MM.1S (cell line): ENCODE measurements around the gene POLH.

Experiments used
- DNase-seq: peaks from one replicate; pipeline ENCODE4 v3.0.0-alpha.2; 2015
- H2AFZ ChIP-seq: fragments of 300-600 bp; sonication (generic); 2 replicates; pipeline ENCODE4 v1.6.0; 2016; ENCODE audit warnings: antibody characterized with exemption, low read length
- H3F3A ChIP-seq: fragments of 300-600 bp; sonication (generic); 2 replicates; pipeline ENCODE4 v1.6.1; 2016; ENCODE audit warnings: mild to moderate bottlenecking, antibody characterized with exemption, low read length, moderate library complexity, mixed read lengths; ENCODE audit not compliant: insufficient read depth
- H3K27ac ChIP-seq: fragments of 300-600 bp; sonication (generic); 2 replicates; pipeline ENCODE4 v1.5.1; 2016; ENCODE audit warnings: mild to moderate bottlenecking, low read length
- H3K27me3 ChIP-seq: fragments of 300-600 bp; sonication (generic); replicated peaks from 2 replicates; pipeline ENCODE4 v1.6.0; 2016; ENCODE audit warnings: low read length; ENCODE audit not compliant: insufficient read depth
- H3K36me3 ChIP-seq: fragments of 300-600 bp; sonication (generic); replicated peaks from 2 replicates; pipeline ENCODE4 v1.6.1; 2016; ENCODE audit warnings: mild to moderate bottlenecking, low read length, mixed read lengths; ENCODE audit not compliant: insufficient read depth
- H3K4me1 ChIP-seq: fragments of 300-600 bp; sonication (generic); 2 replicates; pipeline ENCODE4 v1.6.1; 2016; ENCODE audit warnings: low read length, mixed read lengths
- H3K4me2 ChIP-seq: fragments of 300-600 bp; sonication (generic); 2 replicates; pipeline ENCODE4 v1.6.0; 2016; ENCODE audit warnings: low read depth, low read length
- H3K4me3 ChIP-seq: fragments of 300-600 bp; sonication (generic); 2 replicates; pipeline ENCODE4 v1.5.1; 2016; ENCODE audit warnings: low read length, mixed read lengths
- H3K79me2 ChIP-seq: fragments of 300-600 bp; sonication (generic); 2 replicates; pipeline ENCODE4 v1.6.1; 2016; ENCODE audit warnings: mixed run types, low read length, mixed read lengths
- H3K9ac ChIP-seq: fragments of 300-600 bp; sonication (generic); 2 replicates; pipeline ENCODE4 v1.6.1; 2016; ENCODE audit warnings: low read length, mixed read lengths
- H3K9me2 ChIP-seq: fragments of 300-600 bp; sonication (generic); replicated peaks from 2 replicates; pipeline ENCODE4 v1.6.1; 2016; ENCODE audit warnings: mild to moderate bottlenecking, low read length, mixed read lengths; ENCODE audit not compliant: insufficient read depth
- H3K9me3 ChIP-seq: fragments of 300-600 bp; sonication (generic); replicated peaks from 2 replicates; pipeline ENCODE4 v1.6.1; 2016; ENCODE audit warnings: mild to moderate bottlenecking, low read length, mixed read lengths; ENCODE audit not compliant: insufficient read depth
- H4K20me1 ChIP-seq: fragments of 300-600 bp; sonication (generic); 2 replicates; pipeline ENCODE4 v1.6.1; 2016; ENCODE audit warnings: mild to moderate bottlenecking, low read length, moderate library complexity, mixed read lengths; ENCODE audit not compliant: insufficient read depth
- EZH2 ChIP-seq: fragments of 300-600 bp; sonication (generic); optimal IDR thresholded peaks from 2 replicates; pipeline ENCODE3; 2017; ENCODE audit warnings: low read depth, mild to moderate bottlenecking, antibody characterized with exemption, low read length, mixed read lengths
- EZH2phosphoT487 ChIP-seq: fragments of 300-600 bp; sonication (generic); IDR thresholded peaks from 2 replicates; pipeline ENCODE4 v1.6.1; 2018; ENCODE audit warnings: antibody characterized with exemption, low read length
- TF ChIP-seq, protein P1 (sequence below): fragments of 300-600 bp; sonication (generic); IDR thresholded peaks from 2 replicates; pipeline ENCODE4 v1.5.1; 2016; ENCODE audit warnings: antibody characterized with exemption, low read length, mixed read lengths

Gene POLH

DNA sequence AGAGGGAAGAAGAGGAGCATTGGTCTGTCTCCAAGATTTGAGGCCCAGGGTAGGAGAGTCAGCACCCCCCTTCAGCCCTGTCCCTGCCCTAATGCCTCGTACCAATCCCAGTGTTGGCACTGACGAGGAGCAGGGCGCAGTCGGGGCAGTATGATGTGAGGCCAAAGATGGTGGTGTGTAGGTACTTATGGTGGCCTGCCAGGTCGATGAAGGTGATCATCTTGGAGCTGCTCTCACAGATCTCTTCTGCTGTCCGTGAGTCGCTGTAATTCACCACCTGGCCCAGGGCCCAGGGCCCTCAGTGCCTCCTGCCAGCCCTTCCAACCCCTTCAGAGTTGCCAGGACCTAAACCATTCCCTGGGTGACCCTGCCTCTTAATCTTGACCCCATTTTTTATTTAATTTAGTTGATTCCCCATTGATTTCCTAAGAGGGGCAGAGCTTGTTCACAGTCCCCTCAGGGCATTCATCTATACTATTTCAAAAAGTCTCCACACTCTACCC, 48.9 kb downstream of the POLH start:
- Histone ChIP-seq H3K36me3 (0 out of 2 replicates have a peak, but pooled peaks cover 2% of the 10 kb centered on the region), H3K27ac (no peak overlapping the region), H3K4me3 (no peak overlapping the region), H3K4me2 (no peak overlapping the region), H3K9me3 (no peaks in the 10 kb centered on the region), H3F3A (peaks cover 4% of the 10 kb centered on the region; the same call in 1 of the 2 replicates), H3K27me3 (no peaks in the 10 kb centered on the region), H3K4me1 (peaks cover 9% of the 10 kb centered on the region), H2AFZ (no peak overlapping the region), H3K9ac (no peak overlapping the region), H3K79me2 (peaks cover 25% of the 10 kb centered on the region), H3K9me2 (no peaks in the 10 kb centered on the region), H4K20me1 (no peaks in the 10 kb centered on the region)
- no peak for DNase-seq
- TF ChIP-seq, protein P1, sequence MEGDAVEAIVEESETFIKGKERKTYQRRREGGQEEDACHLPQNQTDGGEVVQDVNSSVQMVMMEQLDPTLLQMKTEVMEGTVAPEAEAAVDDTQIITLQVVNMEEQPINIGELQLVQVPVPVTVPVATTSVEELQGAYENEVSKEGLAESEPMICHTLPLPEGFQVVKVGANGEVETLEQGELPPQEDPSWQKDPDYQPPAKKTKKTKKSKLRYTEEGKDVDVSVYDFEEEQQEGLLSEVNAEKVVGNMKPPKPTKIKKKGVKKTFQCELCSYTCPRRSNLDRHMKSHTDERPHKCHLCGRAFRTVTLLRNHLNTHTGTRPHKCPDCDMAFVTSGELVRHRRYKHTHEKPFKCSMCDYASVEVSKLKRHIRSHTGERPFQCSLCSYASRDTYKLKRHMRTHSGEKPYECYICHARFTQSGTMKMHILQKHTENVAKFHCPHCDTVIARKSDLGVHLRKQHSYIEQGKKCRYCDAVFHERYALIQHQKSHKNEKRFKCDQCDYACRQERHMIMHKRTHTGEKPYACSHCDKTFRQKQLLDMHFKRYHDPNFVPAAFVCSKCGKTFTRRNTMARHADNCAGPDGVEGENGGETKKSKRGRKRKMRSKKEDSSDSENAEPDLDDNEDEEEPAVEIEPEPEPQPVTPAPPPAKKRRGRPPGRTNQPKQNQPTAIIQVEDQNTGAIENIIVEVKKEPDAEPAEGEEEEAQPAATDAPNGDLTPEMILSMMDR: no peak
- TF ChIP-seq EZH2: no peak
- TF ChIP-seq EZH2phosphoT487: no peak

DNA sequence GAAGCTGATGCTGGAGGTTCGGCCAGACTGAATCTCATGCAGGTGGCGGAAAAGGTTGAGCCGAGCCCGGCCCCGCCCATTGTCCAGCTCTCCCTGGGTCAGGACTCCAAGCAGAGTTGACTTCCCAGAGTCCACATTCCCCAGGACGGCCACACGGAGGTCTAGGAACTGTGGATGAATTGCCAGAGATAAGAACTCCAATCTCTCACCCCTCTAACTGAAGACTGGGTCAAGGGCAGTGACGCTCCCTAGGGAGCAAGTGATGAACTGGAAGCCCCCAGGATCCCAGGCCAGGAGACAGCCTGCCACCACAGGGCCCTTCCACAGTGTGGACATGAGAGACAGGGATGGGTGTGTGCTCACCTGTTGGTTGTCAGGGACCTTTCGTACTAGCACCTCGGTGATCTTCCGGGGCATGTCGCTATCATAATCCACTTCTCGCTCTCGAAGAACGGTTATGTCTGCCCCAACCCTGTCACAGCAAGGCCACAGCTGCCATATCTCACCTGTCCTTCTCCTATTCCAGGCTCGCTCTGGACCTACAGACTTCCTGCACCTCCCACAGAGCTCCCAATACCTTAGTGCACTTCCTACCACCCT, 49.5 kb downstream of the POLH start:
- H3K9me2 ChIP-seq: no peaks in the 10 kb centered on the region
- no peaks in the 10 kb centered on the region for H4K20me1 ChIP-seq
- H3K79me2 ChIP-seq: peaks cover 25% of the 10 kb centered on the region
- DNase-seq: no peak
- H3K9ac ChIP-seq: no peak overlapping the region
- 0 out of 2 replicates have a peak, but pooled peaks cover 2% of the 10 kb centered on the region for H3K36me3 ChIP-seq
- peaks cover 12% of the 10 kb centered on the region for H3K4me1 ChIP-seq
- H2AFZ ChIP-seq: no peak overlapping the region
- no peak overlapping the region for H3K27ac ChIP-seq
- H3K4me2 ChIP-seq: no peak overlapping the region
- TF ChIP-seq, protein P1: no peak
- H3F3A ChIP-seq: peaks cover 7% of the 10 kb centered on the region; the same call in 1 of the 2 replicates
- no peaks in the 10 kb centered on the region for H3K9me3 ChIP-seq
- no peaks in the 10 kb centered on the region for H3K27me3 ChIP-seq
- H3K4me3 ChIP-seq: no peak overlapping the region

DNA sequence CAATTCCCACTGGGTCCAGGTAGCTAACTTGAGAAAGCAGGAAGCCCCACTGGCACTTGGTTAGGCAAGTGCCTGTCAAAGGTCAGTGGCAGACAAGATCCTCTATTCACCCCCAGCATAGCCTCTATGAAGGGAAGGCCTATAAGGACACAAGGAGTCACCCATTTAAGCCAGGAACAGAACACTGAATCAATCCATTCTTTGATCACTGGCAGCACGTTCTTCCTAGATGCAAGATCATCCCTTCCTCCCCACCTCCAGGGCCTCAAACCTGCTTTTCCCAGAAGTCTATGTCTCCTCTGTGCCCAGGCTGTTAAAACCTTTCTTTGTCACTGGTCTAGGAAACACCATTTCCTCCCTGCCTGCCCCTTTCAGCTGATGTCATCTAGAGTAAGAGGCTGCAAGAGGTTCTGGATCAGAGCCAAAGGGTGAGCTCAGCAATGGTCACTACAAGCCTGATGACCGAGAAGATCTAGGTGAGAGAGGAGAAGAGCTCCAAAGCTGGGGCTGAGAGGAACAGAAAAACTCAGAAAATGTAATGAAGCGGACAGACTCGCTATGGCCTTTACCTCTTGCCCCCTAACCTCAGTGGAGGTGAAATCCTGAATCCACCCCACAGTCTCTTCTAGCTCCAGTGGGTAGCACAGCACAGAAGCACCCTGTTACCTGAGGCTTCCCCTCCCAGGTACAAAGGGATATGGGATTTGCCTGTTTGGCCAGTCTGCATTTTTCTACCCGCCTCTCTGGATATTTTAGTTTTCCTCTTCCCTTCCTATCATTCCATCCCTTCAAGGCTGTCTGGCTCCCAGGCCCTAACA, 51.2 kb downstream of the POLH start:
- no peaks in the 10 kb centered on the region for H3K27me3 ChIP-seq
- 0 out of 2 replicates have a peak, but pooled peaks cover 2% of the 10 kb centered on the region for H3K36me3 ChIP-seq
- H3K9me3 ChIP-seq: no peaks in the 10 kb centered on the region
- H4K20me1 ChIP-seq: no peaks in the 10 kb centered on the region
- no peak overlapping the region for H2AFZ ChIP-seq
- peak overlapping the region; percentile 13; the same call in 1 of the 2 replicates for H3K27ac ChIP-seq
- peaks cover 7% of the 10 kb centered on the region; the same call in 1 of the 2 replicates for H3F3A ChIP-seq
- DNase-seq: peak; percentile 46
- H3K9ac ChIP-seq: 0 out of 2 replicates have a peak overlapping the region, but pooled peaks have one; percentile 14
- H3K4me3 ChIP-seq: no peak overlapping the region
- H3K4me2 ChIP-seq: peak overlapping the region; percentile 41; the same call in 1 of the 2 replicates
- TF ChIP-seq EZH2 (no peak), EZH2phosphoT487 (no peak)
- TF ChIP-seq, protein P1: no peak
- H3K79me2 ChIP-seq: peaks cover 25% of the 10 kb centered on the region
- H3K9me2 ChIP-seq: no peaks in the 10 kb centered on the region
- peaks cover 17% of the 10 kb centered on the region for H3K4me1 ChIP-seq
